Suppressor macrophage (primary cell): Measurements from ENCODE around the gene KAZN.
"Not testable (repeated sequence)": the region's sequence is repeated elsewhere in the genome, so short reads cannot be mapped to it uniquely, and the experiment has no call there.

Experiments used
- DNase-seq, 4 experiments: peaks; one replicate each; pipeline ENCODE4 v3.0.0-alpha.2; 2020 to 2022

KAZN gene

GRCh38 chr1:14962407-14962806 is 363.9 kb downstream of the KAZN start:
- no peak for DNase-seq

- DNase-seq = not testable (repeated sequence)
These were observed 365.6 kb downstream of the KAZN start for GRCh38 chr1:14963791-14964710.

GRCh38 chr1:14964711-14965055 is 366.2 kb downstream of the KAZN start:
- no peak for DNase-seq

GRCh38 chr1:14968251-14968851 is 369.9 kb downstream of the KAZN start:
- no peak for DNase-seq

- peak; percentile 19 to 62 (median 49) for DNase-seq
These were observed 370.5 kb downstream of the KAZN start for GRCh38 chr1:14969006-14969405.

GRCh38 chr1:14970115-14970798 is 371.8 kb downstream of the KAZN start:
- peak; percentile 45 to 71 (median 69) for DNase-seq

GRCh38 chr1:14970799-14971141 is 372.3 kb downstream of the KAZN start:
- no peak for DNase-seq

GRCh38 chr1:14971221-14971620 is 372.7 kb downstream of the KAZN start:
- no peak for DNase-seq

- DNase-seq = no peak
These were observed 373.6 kb downstream of the KAZN start for GRCh38 chr1:14972107-14972506.

GRCh38 chr1:14973773-14974172 is 375.3 kb downstream of the KAZN start:
- DNase-seq = no peak

- no peak for DNase-seq
These were observed 375.9 kb downstream of the KAZN start for GRCh38 chr1:14974361-14974760.

GRCh38 chr1:14975119-14975518 is 376.6 kb downstream of the KAZN start:
- no peak for DNase-seq

- DNase-seq = no peak
These were observed 377.8 kb downstream of the KAZN start for GRCh38 chr1:14976256-14976655.

GRCh38 chr1:14977338-14977931 is 378.9 kb downstream of the KAZN start:
- DNase-seq = no peak

GRCh38 chr1:14980621-14981218 is 382.2 kb downstream of the KAZN start:
- DNase-seq = no peak

GRCh38 chr1:14982029-14982428 is 383.5 kb downstream of the KAZN start:
- DNase-seq = no peak

- no peak for DNase-seq
These were observed 384.8 kb downstream of the KAZN start for GRCh38 chr1:14983277-14983676.

GRCh38 chr1:14986168-14986567 is 387.7 kb downstream of the KAZN start:
- no peak for DNase-seq

- no peak for DNase-seq
These were observed 389.5 kb downstream of the KAZN start for GRCh38 chr1:14987829-14988603.

- no peak for DNase-seq
These were observed 390.2 kb downstream of the KAZN start for GRCh38 chr1:14988636-14989035.

GRCh38 chr1:14989931-14990728 is 391.6 kb downstream of the KAZN start:
- DNase-seq = no peak
